HepG2 (cell line): ENCODE results near the gene ABCG2. TPM values are rescaled to one million over a fixed set of nuclear protein-coding genes. Genes with fewer than 3 reads are reported as not detected.
A peak's percentile ranks its signal among the peaks of the same experiment; 100 is the strongest.

Experiments used
- ERF ChIP-seq: IDR thresholded peaks from 2 replicates; pipeline ENCODE4 v1.6.1; 2018; ENCODE audit warnings: missing biosample characterization, missing genetic modification reagents
- ISL2 ChIP-seq: sonication (generic); formaldehyde crosslinking; IDR thresholded peaks from 2 replicates; pipeline ENCODE4 v1.5.0; 2020; ENCODE audit warnings: missing genetic modification reagents
- JUNB ChIP-seq: sonication (generic); formaldehyde crosslinking; IDR thresholded peaks from 2 replicates; pipeline ENCODE4 v1.8.0; 2022; ENCODE audit warnings: missing genetic modification reagents, mild to moderate bottlenecking, borderline replicate concordance
- KDM1A ChIP-seq: IDR thresholded peaks from 2 replicates; pipeline ENCODE4 v1.6.1; 2016; ENCODE audit warnings: missing compliant biosample characterization
- RELA ChIP-seq: sonication (generic); formaldehyde crosslinking; IDR thresholded peaks from 2 replicates; pipeline ENCODE4 v1.4.0; 2020; ENCODE audit warnings: missing genetic modification reagents
- RXRA ChIP-seq: sonication (generic); formaldehyde crosslinking; IDR thresholded peaks from 2 replicates; pipeline ENCODE4 v1.5.1; 2020; ENCODE audit warnings: missing genetic modification reagents
- STAG1 ChIP-seq: sonication (generic); formaldehyde crosslinking; IDR thresholded peaks from 2 replicates; pipeline ENCODE4 v1.4.0; 2020; ENCODE audit warnings: missing genetic modification reagents
- TRIM24 ChIP-seq: sonication (generic); formaldehyde crosslinking; IDR thresholded peaks from 2 replicates; pipeline ENCODE4 v1.8.0; 2022; ENCODE audit warnings: mild to moderate bottlenecking, missing genetic modification reagents
- ZNF232 ChIP-seq: sonication (generic); formaldehyde crosslinking; IDR thresholded peaks from 2 replicates; pipeline ENCODE4 v1.4.0; 2020; ENCODE audit warnings: missing genetic modification reagents, borderline replicate concordance
- ZNF253 ChIP-seq: sonication (generic); formaldehyde crosslinking; IDR thresholded peaks from 2 replicates; pipeline ENCODE4 v1.8.0; 2022; ENCODE audit warnings: mild to moderate bottlenecking, missing genetic modification reagents, borderline replicate concordance
- ZNF260 ChIP-seq: sonication (generic); formaldehyde crosslinking; IDR thresholded peaks from 2 replicates; pipeline ENCODE4 v1.4.0; 2020; ENCODE audit warnings: missing genetic modification reagents, low read depth, mild to moderate bottlenecking, borderline replicate concordance
- polyA plus RNA-seq, 8 experiments: library from polyadenylated mRNA; depleted of rRNA in 3 of 8; stranded (reverse) in 7 of 8; unstranded in 1 of 8; fragments of >200 nt; fragmentation: Illumina TruSeq in 4 of 8; extraction: Trizol in 4 of 8; gene quantifications; 2 replicates each; pipeline versions ENCODE4 v1.2.1 to v1.2.3, GENCODE V29; 2011 to 2016; ENCODE audit warnings: low read depth in 4 of 8, missing spikeins in 1 of 8, mixed read lengths in 1 of 8; ENCODE audit not compliant: insufficient read depth in 1 of 8
- total RNA-seq, 5 experiments: library from RNA; depleted of rRNA; stranded (reverse); fragments of >200 nt; fragmentation: Illumina TruSeq; extraction: Trizol; gene quantifications; 2 replicates each; pipeline ENCODE4 v1.2.3, GENCODE V29; 2016; ENCODE audit warnings: low read depth in 1 of 5
- TF ChIP-seq, protein P1 (sequence below): IDR thresholded peaks from 2 replicates; pipeline ENCODE4 v1.6.1; 2012; ENCODE audit warnings: inconsistent platforms
- TF ChIP-seq, protein P2 (sequence below): fragments of 450-650 bp; IDR thresholded peaks from 2 replicates; pipeline ENCODE4 v1.6.1; 2017; ENCODE audit warnings: mild to moderate bottlenecking
- TF ChIP-seq, protein P3 (sequence below): sonication (generic); formaldehyde crosslinking; IDR thresholded peaks from 2 replicates; pipeline ENCODE4 v1.4.0; 2020; ENCODE audit warnings: low read depth, missing genetic modification reagents
- TF ChIP-seq, protein P4 (sequence below): sonication (generic); formaldehyde crosslinking; IDR thresholded peaks from 2 replicates; pipeline ENCODE4 v1.4.0; 2020; ENCODE audit warnings: missing genetic modification reagents, low read depth, mild to moderate bottlenecking, borderline replicate concordance
- TF ChIP-seq, protein P5 (sequence below): sonication (generic); formaldehyde crosslinking; IDR thresholded peaks from 2 replicates; pipeline ENCODE4 v1.4.0; 2020; ENCODE audit warnings: missing genetic modification reagents

The ABCG2 gene
- total and polyA plus RNA-seq, 2 of the 13 experiments (the other 11 are each of a cell fraction or from before 2014, with no cell fraction given), result 10.0 to 15.7 TPM

DNA sequence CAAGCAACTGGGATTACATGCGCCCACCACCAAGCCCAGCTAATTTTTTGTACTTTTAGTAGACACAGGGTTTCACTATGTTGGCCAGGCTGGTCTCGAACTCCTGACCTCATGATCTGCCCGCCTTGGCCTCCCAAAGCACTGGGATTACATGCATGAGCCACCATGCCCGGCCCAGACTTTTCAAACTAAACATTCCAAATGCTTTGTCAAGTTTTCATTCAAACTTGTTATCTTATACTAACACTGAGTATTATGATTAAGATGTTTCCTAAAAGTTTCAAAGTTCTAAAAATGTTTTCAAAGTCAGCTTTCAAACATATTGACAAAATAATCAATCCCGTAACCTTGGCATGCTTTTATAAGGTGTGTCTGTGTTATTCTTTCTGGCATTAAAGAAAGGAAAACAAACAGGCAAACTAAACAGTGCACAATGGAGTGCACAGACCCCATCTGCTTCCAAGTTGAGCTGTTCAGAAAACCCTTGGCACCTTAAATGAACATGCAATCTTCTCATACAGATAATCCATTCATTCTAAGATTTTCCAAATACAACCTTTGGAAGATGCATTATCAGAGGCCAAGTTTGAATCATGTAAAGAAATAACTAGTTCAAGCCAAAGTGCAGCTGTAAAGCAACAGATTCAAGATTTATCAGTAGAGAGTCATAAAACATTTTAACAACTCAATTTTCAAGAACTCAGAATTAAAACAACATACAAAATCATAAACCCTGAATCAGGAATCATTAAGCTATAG lies 49.1 kb downstream of the ABCG2 start (continued):
- TF ChIP-seq JUNB (CRISPR knock-in tag) (peak; percentile 50; the same call in 1 of the 2 replicates), ZNF253 (CRISPR knock-in tag) (no peak), ERF (peak; percentile 46; the same call in 1 of the 2 replicates), RELA (CRISPR knock-in tag) (no peak), RXRA (peak; percentile 29; the same call in 1 of the 2 replicates), KDM1A (peak; percentile 85), ISL2 (peak; percentile 99), STAG1 (CRISPR knock-in tag) (no peak), TRIM24 (CRISPR knock-in tag) (no peak), ZNF232 (CRISPR knock-in tag) (no peak), ZNF260 (no peak)
- TF ChIP-seq, protein P1, sequence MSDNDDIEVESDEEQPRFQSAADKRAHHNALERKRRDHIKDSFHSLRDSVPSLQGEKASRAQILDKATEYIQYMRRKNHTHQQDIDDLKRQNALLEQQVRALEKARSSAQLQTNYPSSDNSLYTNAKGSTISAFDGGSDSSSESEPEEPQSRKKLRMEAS, result no peak
- TF ChIP-seq, protein P2, sequence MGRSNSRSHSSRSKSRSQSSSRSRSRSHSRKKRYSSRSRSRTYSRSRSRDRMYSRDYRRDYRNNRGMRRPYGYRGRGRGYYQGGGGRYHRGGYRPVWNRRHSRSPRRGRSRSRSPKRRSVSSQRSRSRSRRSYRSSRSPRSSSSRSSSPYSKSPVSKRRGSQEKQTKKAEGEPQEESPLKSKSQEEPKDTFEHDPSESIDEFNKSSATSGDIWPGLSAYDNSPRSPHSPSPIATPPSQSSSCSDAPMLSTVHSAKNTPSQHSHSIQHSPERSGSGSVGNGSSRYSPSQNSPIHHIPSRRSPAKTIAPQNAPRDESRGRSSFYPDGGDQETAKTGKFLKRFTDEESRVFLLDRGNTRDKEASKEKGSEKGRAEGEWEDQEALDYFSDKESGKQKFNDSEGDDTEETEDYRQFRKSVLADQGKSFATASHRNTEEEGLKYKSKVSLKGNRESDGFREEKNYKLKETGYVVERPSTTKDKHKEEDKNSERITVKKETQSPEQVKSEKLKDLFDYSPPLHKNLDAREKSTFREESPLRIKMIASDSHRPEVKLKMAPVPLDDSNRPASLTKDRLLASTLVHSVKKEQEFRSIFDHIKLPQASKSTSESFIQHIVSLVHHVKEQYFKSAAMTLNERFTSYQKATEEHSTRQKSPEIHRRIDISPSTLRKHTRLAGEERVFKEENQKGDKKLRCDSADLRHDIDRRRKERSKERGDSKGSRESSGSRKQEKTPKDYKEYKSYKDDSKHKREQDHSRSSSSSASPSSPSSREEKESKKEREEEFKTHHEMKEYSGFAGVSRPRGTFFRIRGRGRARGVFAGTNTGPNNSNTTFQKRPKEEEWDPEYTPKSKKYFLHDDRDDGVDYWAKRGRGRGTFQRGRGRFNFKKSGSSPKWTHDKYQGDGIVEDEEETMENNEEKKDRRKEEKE, result no peak
- TF ChIP-seq, protein P3, sequence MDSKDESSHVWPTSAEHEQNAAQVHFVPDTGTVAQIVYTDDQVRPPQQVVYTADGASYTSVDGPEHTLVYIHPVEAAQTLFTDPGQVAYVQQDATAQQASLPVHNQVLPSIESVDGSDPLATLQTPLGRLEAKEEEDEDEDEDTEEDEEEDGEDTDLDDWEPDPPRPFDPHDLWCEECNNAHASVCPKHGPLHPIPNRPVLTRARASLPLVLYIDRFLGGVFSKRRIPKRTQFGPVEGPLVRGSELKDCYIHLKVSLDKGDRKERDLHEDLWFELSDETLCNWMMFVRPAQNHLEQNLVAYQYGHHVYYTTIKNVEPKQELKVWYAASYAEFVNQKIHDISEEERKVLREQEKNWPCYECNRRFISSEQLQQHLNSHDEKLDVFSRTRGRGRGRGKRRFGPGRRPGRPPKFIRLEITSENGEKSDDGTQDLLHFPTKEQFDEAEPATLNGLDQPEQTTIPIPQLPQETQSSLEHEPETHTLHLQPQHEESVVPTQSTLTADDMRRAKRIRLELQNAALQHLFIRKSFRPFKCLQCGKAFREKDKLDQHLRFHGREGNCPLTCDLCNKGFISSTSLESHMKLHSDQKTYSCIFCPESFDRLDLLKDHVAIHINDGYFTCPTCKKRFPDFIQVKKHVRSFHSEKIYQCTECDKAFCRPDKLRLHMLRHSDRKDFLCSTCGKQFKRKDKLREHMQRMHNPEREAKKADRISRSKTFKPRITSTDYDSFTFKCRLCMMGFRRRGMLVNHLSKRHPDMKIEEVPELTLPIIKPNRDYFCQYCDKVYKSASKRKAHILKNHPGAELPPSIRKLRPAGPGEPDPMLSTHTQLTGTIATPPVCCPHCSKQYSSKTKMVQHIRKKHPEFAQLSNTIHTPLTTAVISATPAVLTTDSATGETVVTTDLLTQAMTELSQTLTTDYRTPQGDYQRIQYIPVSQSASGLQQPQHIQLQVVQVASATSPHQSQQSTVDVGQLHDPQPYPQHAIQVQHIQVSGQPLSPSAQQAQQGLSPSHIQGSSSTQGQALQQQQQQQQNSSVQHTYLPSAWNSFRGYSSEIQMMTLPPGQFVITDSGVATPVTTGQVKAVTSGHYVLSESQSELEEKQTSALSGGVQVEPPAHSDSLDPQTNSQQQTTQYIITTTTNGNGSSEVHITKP (CRISPR knock-in tag), result no peak
- TF ChIP-seq, protein P4, sequence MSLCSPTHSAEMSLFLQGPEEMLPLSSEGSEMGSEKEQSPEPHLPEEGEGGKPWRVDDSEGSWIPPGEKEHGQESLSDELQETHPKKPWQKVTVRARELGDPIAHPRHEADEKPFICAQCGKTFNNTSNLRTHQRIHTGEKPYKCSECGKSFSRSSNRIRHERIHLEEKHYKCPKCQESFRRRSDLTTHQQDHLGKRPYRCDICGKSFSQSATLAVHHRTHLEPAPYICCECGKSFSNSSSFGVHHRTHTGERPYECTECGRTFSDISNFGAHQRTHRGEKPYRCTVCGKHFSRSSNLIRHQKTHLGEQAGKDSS (CRISPR knock-in tag), result no peak
- TF ChIP-seq, protein P5, sequence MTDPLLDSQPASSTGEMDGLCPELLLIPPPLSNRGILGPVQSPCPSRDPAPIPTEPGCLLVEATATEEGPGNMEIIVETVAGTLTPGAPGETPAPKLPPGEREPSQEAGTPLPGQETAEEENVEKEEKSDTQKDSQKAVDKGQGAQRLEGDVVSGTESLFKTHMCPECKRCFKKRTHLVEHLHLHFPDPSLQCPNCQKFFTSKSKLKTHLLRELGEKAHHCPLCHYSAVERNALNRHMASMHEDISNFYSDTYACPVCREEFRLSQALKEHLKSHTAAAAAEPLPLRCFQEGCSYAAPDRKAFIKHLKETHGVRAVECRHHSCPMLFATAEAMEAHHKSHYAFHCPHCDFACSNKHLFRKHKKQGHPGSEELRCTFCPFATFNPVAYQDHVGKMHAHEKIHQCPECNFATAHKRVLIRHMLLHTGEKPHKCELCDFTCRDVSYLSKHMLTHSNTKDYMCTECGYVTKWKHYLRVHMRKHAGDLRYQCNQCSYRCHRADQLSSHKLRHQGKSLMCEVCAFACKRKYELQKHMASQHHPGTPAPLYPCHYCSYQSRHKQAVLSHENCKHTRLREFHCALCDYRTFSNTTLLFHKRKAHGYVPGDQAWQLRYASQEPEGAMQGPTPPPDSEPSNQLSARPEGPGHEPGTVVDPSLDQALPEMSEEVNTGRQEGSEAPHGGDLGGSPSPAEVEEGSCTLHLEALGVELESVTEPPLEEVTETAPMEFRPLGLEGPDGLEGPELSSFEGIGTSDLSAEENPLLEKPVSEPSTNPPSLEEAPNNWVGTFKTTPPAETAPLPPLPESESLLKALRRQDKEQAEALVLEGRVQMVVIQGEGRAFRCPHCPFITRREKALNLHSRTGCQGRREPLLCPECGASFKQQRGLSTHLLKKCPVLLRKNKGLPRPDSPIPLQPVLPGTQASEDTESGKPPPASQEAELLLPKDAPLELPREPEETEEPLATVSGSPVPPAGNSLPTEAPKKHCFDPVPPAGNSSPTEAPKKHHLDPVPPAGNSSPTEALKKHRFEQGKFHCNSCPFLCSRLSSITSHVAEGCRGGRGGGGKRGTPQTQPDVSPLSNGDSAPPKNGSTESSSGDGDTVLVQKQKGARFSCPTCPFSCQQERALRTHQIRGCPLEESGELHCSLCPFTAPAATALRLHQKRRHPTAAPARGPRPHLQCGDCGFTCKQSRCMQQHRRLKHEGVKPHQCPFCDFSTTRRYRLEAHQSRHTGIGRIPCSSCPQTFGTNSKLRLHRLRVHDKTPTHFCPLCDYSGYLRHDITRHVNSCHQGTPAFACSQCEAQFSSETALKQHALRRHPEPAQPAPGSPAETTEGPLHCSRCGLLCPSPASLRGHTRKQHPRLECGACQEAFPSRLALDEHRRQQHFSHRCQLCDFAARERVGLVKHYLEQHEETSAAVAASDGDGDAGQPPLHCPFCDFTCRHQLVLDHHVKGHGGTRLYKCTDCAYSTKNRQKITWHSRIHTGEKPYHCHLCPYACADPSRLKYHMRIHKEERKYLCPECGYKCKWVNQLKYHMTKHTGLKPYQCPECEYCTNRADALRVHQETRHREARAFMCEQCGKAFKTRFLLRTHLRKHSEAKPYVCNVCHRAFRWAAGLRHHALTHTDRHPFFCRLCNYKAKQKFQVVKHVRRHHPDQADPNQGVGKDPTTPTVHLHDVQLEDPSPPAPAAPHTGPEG (CRISPR knock-in tag), result no peak
